Motor neuron (in vitro differentiated cells): ENCODE measurements around the gene CFAP46. TPM values are rescaled to one million over a fixed set of nuclear protein-coding genes. Genes with fewer than 3 reads are reported as not detected.
"Not testable (repeated sequence)": the region's sequence is repeated elsewhere in the genome, so short reads cannot be mapped to it uniquely, and the experiment has no call there.

Source experiments
- ATAC-seq, 8 experiments: fragments of 200-7000 bp; cut with Tn5 transposase; replicated peaks in 6 of 8; 2 replicates each; pipeline ENCODE4 v1.8.0; 2021; ENCODE audit warnings: mild to moderate bottlenecking in 8 of 8, moderate library complexity in 8 of 8
- H3K27ac ChIP-seq, 2 donors: fragments of 250-450 bp; sonication (Bioruptor Pico); 2 replicates each; pipeline ENCODE4 v1.9.0; 2021; ENCODE audit warnings: antibody characterized with exemption in 2 of 2, mild to moderate bottlenecking in 2 of 2, moderate library complexity in 1 of 2
- H3K4me1 ChIP-seq, 2 donors: fragments of 250-450 bp; sonication (Bioruptor Pico); replicated peaks in 1 of 2; 2 replicates each; pipeline ENCODE4 v1.6.1; 2021; ENCODE audit warnings: antibody characterized with exemption in 2 of 2, mild to moderate bottlenecking in 2 of 2, moderate library complexity in 1 of 2
- H3K4me3 ChIP-seq, 5 donors: fragments of 250-450 bp; sonication (Bioruptor Pico); 2 replicates each; pipeline ENCODE4 v1.9.0; 2021; ENCODE audit warnings: antibody characterized with exemption in 5 of 5, mild to moderate bottlenecking in 5 of 5, moderate library complexity in 4 of 5
- WGBS, 10 experiments: fragments of 450-650 bp; shearing (Covaris generic); methylation state at CpG; one replicate each; pipeline ENCODE4 v1.0.0; 2022; 5-methylcytosine and 5-hydroxymethylcytosine counted together
- in situ Hi-C, 9 experiments: fragments of 400-800 bp; cut with MboI; loops; one replicate each; pipeline ENCODE4 v1.15.0; 2021; ENCODE audit warnings: low sequenced_read_pairs in 9 of 9, low pct_unique_long_range_greater_than_20kb in 2 of 9; ENCODE audit not compliant: unreplicated experiment in 9 of 9
- total RNA-seq, 8 experiments: library from RNA; unstranded; fragments of 300-600 nt; gene quantifications; 2 replicates each; pipeline versions ENCODE4 v1.2.3 to v1.2.4, GENCODE V29; 2022

CFAP46 gene
- total RNA-seq, 8 experiments from 2014 or later, result 1.2 to 15.5 (median 2.7) TPM

DNA sequence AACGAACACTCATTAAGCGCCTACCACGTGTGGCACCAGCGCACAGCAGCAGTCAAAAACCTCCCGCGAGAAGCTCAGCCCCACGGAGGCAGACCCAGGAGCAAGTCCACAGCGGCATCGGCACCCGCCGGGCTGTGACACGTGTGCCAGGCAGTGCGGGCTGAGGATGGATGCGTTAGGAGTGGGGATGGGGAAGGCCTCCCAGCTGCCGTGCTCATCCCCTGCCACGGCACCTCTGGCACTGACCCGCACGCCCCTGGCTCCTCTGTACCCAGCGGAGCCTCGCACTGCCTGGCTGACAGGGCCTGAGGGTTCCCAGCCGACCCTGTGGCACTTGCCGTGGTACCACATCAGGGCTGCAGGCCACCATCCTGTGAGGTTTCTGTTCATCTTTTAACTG lies 16.8 kb downstream of the CFAP46 start:
- in situ Hi-C loops, result loop anchor here in 4 of 9 experiments (25.0 kb wide), 2 partner anchors 187 to 362 kb away; partner anchors contain the start of gene ADAM8 (in 1 of the 4)
- H3K27ac ChIP-seq, result no peak overlapping the region
- WGBS, 10 experiments, result 90 to 100% (median 93%) methylated on average over 1 to 2 of the region's 22 CpGs; no CpG with 5 or more reads in 7 of the 10 experiments
- no peak for ATAC-seq
- H3K4me1 ChIP-seq, result peaks cover 11 to 15% of the 10 kb centered on the region in 2 donors
- H3K4me3 ChIP-seq, result no peak overlapping the region

- Histone ChIP-seq H3K4me1 (peaks cover 10 to 14% of the 10 kb centered on the region in 2 donors), H3K4me3 (no peak overlapping the region), H3K27ac (no peak overlapping the region)
- no peak for ATAC-seq
- WGBS, 10 experiments, result 93% methylated on average over 5 of the region's 24 CpGs; no CpG with 5 or more reads in 9 of the 10 experiments
- in situ Hi-C loops, result loop anchor here in 4 of 9 experiments (25.0 kb wide), 2 partner anchors 187 to 362 kb away; partner anchors contain the start of gene ADAM8 (in 1 of the 4)
Observed at GRCh38 chr10:132925071-132925561, 17.3 kb downstream of the CFAP46 start.

- peaks cover 2 to 6% of the 10 kb centered on the region in 2 donors for H3K4me1 ChIP-seq
- 58 to 100% (median 88%) methylated on average over 1 to 13 of the region's 42 CpGs; no CpG with 5 or more reads in 4 of the 10 experiments for WGBS, 10 experiments
- ATAC-seq, result no peak
- H3K4me3 ChIP-seq, result no peak overlapping the region
- in situ Hi-C loops, result no loop called here
- no peak overlapping the region for H3K27ac ChIP-seq
Observed at GRCh38 chr10:132924046-132924952, 18.1 kb downstream of the CFAP46 start.

GRCh38 chr10:132923384-132923783 lies 19.0 kb downstream of the CFAP46 start:
- 20 to 100% (median 60%) methylated on average over 1 of the region's 7 CpGs; no CpG with 5 or more reads in 6 of the 10 experiments for WGBS, 10 experiments
- H3K27ac ChIP-seq, H3K4me1 ChIP-seq, H3K4me3 ChIP-seq, in situ Hi-C loops, ATAC-seq: not testable (repeated sequence)

DNA sequence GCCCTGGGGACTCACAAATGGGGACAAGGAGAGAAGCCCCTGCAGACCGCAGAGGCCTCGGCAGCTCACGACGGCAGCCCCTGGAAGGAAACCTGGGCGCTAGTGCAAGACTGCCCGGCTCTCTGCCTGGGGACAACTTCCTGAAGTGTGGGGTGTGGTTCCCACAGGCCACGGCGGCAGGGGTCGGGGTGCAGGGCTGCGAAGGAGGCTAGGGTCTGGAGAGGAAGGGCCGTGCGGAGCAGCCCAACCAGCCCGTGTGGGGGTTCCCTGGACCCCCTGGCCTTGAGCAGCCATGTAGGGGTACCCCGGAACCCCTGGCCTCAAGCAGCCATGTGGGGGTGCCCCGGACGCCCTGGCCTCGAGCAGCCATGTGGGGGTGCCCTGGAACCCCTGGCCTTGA lies 19.5 kb downstream of the CFAP46 start:
- H3K27ac ChIP-seq, result no peak overlapping the region
- WGBS, 10 experiments, result 20 to 95% (median 60%) methylated on average over 1 to 7 of the region's 17 CpGs; no CpG with 5 or more reads in 7 of the 10 experiments
- H3K4me3 ChIP-seq, result no peak overlapping the region
- in situ Hi-C loops, result no loop called here
- H3K4me1 ChIP-seq, result no peaks in the 10 kb centered on the region
- ATAC-seq, result no peak

DNA sequence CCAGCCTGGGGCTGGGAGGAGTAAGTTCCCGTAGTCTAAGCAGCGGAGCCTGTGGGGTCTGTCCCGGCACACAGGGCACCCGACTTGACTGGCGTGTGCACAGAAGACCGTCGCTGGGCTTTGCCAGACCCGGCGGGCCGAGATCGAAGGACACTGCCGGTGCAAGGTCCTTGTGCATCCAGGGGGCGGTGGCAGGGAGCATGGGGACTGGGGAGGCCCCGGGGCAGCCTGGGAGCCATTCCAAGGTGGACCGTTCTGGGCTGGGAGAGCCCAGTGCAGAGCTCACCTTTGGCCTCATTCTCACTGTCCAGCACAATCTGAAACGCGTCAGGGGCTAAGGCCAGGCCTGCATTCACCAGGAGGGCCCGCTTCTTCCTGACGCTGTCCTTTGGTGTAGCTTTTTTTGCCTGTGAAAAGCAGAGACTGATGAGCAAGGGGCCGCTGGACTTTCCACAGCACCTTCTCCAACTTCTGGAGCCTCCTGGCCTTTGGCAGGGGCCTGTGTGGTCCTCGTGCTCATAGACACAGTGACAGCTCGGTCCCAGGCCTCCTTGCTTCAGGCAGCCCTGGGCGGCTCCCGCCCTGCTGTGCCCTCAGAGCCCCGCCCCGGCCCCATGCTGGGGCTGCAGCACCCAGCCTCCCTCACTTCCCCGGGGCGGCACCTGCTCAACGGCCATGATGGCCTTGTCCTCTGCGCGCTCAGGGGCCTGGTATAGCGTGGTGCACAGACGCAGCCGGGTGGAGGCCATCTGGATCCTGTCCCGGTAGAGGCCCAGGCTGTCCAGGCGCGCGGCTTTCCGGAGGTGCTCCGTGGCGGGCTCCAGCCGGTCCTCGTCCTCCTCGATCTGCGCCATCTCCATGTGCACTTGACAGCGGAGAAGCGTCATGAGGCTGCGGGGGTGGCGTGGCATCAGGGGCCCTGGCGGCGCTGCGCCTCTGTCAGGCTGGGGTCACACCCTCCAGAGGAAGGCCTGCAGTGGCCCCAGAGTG lies 20.3 kb downstream of the CFAP46 start:
- ATAC-seq, result peak in 2 of 8 experiments; percentile 11 to 23
- WGBS, 10 experiments, result 72 to 98% (median 92%) methylated on average over 2 to 13 of the region's 52 CpGs; no CpG with 5 or more reads in 6 of the 10 experiments
- no peak overlapping the region for H3K4me3 ChIP-seq
- H3K4me1 ChIP-seq, result no peaks in the 10 kb centered on the region
- no peak overlapping the region for H3K27ac ChIP-seq
- in situ Hi-C loops, result no loop called here

GRCh38 chr10:132921086-132921485 lies 21.3 kb downstream of the CFAP46 start:
- in situ Hi-C loops, result no loop called here
- ATAC-seq, result no peak
- Histone ChIP-seq H3K27ac (no peak overlapping the region), H3K4me3 (no peak overlapping the region), H3K4me1 (peaks cover 0 to 7% of the 10 kb centered on the region in 2 donors)
- 96 to 100% methylated on average over 2 to 4 of the region's 18 CpGs; no CpG with 5 or more reads in 8 of the 10 experiments for WGBS, 10 experiments

- Histone ChIP-seq H3K4me3 (no peak overlapping the region), H3K27ac (no peak overlapping the region), H3K4me1 (peaks cover 0 to 9% of the 10 kb centered on the region in 2 donors)
- no peak for ATAC-seq
- in situ Hi-C loops, result no loop called here
- 100% methylated on average over 1 to 3 of the region's 38 CpGs; no CpG with 5 or more reads in 8 of the 10 experiments for WGBS, 10 experiments
Observed at GRCh38 chr10:132920101-132920925, 22.1 kb downstream of the CFAP46 start.

GRCh38 chr10:132919374-132920100 lies 22.8 kb downstream of the CFAP46 start:
- Histone ChIP-seq H3K27ac (no peak overlapping the region), H3K4me3 (no peak overlapping the region), H3K4me1 (peaks cover 0 to 11% of the 10 kb centered on the region in 2 donors)
- in situ Hi-C loops, result no loop called here
- WGBS, 10 experiments, result 0 to 100% (median 89%) methylated on average over 1 to 11 of the region's 45 CpGs; no CpG with 5 or more reads in 5 of the 10 experiments
- no peak for ATAC-seq

DNA sequence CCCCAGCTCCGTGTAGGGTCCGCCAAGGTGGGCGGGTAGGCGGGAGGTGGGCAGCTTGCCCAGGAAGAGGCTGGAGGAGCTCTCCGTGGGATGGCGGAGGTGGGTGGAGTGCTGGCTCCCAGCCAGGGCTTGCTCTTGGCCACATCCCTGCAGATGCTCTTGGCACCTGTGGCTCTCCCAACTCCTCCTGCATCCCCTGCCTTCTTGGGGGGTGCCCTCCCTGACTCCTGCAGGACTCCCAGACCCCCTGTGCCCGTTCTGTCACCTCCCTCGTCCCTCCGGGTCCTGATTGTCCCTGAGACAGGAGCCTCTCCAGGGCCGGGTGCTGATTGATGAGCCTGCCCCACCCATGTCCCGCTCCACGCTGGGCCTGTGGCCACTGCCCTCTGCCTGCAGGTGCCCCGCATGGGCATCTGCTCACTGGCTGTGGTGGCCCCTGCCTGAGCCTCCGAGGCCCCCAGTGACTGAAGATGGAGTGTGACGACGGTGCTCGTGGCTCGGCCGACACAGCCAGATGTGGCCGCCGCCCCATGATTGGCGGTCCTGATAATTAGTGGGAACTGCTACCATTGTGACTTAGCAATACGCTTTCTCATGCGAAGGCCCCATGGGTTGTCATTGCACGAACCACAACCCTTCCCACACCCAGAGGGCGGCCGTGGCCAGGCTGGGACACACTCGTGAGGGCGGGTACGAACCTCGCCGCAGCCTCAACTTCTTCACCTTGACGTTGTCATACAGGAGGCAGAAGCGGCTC lies 23.6 kb downstream of the CFAP46 start:
- 59 to 81% (median 75%) methylated on average over 4 to 16 of the region's 34 CpGs; no CpG with 5 or more reads in 7 of the 10 experiments for WGBS, 10 experiments
- ATAC-seq, result peak in 2 of 8 experiments; percentile 13 to 73
- Histone ChIP-seq H3K4me3 (no peak overlapping the region), H3K27ac (no peak overlapping the region), H3K4me1 (peaks cover 0 to 11% of the 10 kb centered on the region in 2 donors)
- in situ Hi-C loops, result no loop called here

DNA sequence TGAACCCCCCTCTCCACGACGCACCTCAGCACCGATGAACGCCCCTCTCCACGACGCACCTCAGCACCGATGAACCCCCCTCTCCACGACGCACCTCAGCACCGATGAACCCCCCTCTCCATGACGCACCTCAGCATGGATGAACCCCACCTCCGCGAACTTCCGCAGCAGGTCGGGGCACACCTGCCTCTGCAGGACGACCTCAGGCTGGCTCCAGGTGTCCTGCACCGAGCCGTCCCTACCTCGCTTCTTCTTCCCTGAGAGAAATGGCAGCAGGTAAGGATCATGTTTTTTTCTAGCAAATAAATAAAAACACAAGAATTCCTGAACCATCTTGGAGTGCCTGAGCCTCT lies 24.1 kb downstream of the CFAP46 start:
- Histone ChIP-seq H3K4me1 (peaks cover 2 to 11% of the 10 kb centered on the region in 2 donors), H3K4me3 (no peak overlapping the region), H3K27ac (no peak overlapping the region)
- WGBS, 10 experiments, result 89 to 100% methylated on average over 1 to 5 of the region's 19 CpGs; no CpG with 5 or more reads in 8 of the 10 experiments
- no peak for ATAC-seq
- in situ Hi-C loops, result no loop called here
